Mesenchymal stem cell (in vitro differentiated cells and primary cell): Measurements from ENCODE around the gene PTPRN2.

Experiments used
- DNase-seq: peaks from one replicate; pipeline ENCODE4 v3.0.0-alpha.2; 2013
- H2AFZ ChIP-seq: one replicate; pipeline ENCODE4 v1.6.1; 2013; ENCODE audit warnings: low read depth, mild to moderate bottlenecking, control low read depth, inconsistent platforms, low read length, moderate library complexity
- H2AK5ac ChIP-seq: 2 replicates; pipeline ENCODE4 v1.6.1; 2013; ENCODE audit warnings: low read length, moderate library complexity, mild to moderate bottlenecking, inconsistent platforms; ENCODE audit not compliant: severe bottlenecking
- H2BK120ac ChIP-seq: one replicate; pipeline ENCODE4 v1.6.1; 2013; ENCODE audit warnings: low read depth, mild to moderate bottlenecking, inconsistent platforms, low read length, moderate library complexity
- H2BK12ac ChIP-seq, 2 experiments: one replicate each; pipeline ENCODE4 v1.6.1; 2013; ENCODE audit warnings: inconsistent platforms in 2 of 2, low read length in 2 of 2, mild to moderate bottlenecking in 2 of 2, moderate library complexity in 2 of 2, control low read depth in 1 of 2
- H2BK15ac ChIP-seq: one replicate; pipeline ENCODE4 v1.6.1; 2013; ENCODE audit warnings: mild to moderate bottlenecking, low read depth, inconsistent platforms; ENCODE audit not compliant: poor library complexity, severe bottlenecking
- H2BK5ac ChIP-seq: 2 replicates; pipeline ENCODE4 v1.6.1; 2013; ENCODE audit warnings: low read depth, mild to moderate bottlenecking, low read length, control low read depth, inconsistent platforms; ENCODE audit not compliant: poor library complexity, severe bottlenecking
- H3K14ac ChIP-seq, 2 experiments: one replicate each; pipeline ENCODE4 v1.6.1; 2013; ENCODE audit warnings: inconsistent platforms in 2 of 2, low read length in 2 of 2, control low read depth in 1 of 2, mild to moderate bottlenecking in 1 of 2, moderate library complexity in 1 of 2
- H3K18ac ChIP-seq, 2 experiments: one replicate each; pipeline ENCODE4 v1.6.1; 2013; ENCODE audit warnings: inconsistent platforms in 2 of 2, low read length in 2 of 2, control low read depth in 1 of 2, low read depth in 1 of 2, mild to moderate bottlenecking in 1 of 2
- H3K23ac ChIP-seq, 2 experiments: one replicate each; pipeline ENCODE4 v1.6.1; 2013; ENCODE audit warnings: inconsistent platforms in 2 of 2, low read length in 2 of 2, mild to moderate bottlenecking in 2 of 2, moderate library complexity in 2 of 2, control low read depth in 1 of 2
- H3K27ac ChIP-seq: 2 replicates; pipeline ENCODE4 v1.5.1; 2013; ENCODE audit warnings: mild to moderate bottlenecking, moderate library complexity, low read length, control low read depth, inconsistent platforms; ENCODE audit not compliant: poor library complexity, severe bottlenecking
- H3K27me3 ChIP-seq, 2 experiments: 2 replicates each; pipeline versions ENCODE4 v1.6.1 to v1.7.0; 2013; ENCODE audit warnings: low read length in 2 of 2, mild to moderate bottlenecking in 2 of 2, moderate library complexity in 2 of 2, control low read depth in 1 of 2, inconsistent platforms in 1 of 2; ENCODE audit not compliant: control insufficient read depth in 1 of 2, insufficient read depth in 1 of 2
- H3K36me3 ChIP-seq, 2 experiments: 2 replicates each; pipeline versions ENCODE4 v1.6.1 to v1.7.0; 2013; ENCODE audit warnings: low read length in 2 of 2, control low read depth in 1 of 2, inconsistent platforms in 1 of 2, low read depth in 1 of 2, mild to moderate bottlenecking in 1 of 2; ENCODE audit not compliant: insufficient read depth in 2 of 2, control insufficient read depth in 1 of 2
- H3K4ac ChIP-seq, 2 experiments: one replicate each; pipeline ENCODE4 v1.6.1; 2013; ENCODE audit warnings: inconsistent platforms in 2 of 2, low read length in 2 of 2, mild to moderate bottlenecking in 2 of 2, moderate library complexity in 2 of 2, control low read depth in 1 of 2, low read depth in 1 of 2
- H3K4me1 ChIP-seq: 2 replicates; pipeline ENCODE4 v1.6.1; 2013; ENCODE audit warnings: low read depth, low read length, control low read depth; ENCODE audit not compliant: control insufficient read depth, insufficient read depth
- H3K4me2 ChIP-seq: 2 replicates; pipeline ENCODE4 v1.6.1; 2013; ENCODE audit warnings: low read length, mild to moderate bottlenecking, inconsistent platforms; ENCODE audit not compliant: poor library complexity, severe bottlenecking
- H3K4me3 ChIP-seq, 2 experiments: 2 replicates each; pipeline versions ENCODE4 v1.5.1 to v1.7.0; 2013; ENCODE audit warnings: low read length in 2 of 2, mild to moderate bottlenecking in 2 of 2, control low read depth in 1 of 2, low read depth in 1 of 2; ENCODE audit not compliant: insufficient read depth in 1 of 2
- H3K79me1 ChIP-seq: replicated peaks from 2 replicates; pipeline ENCODE4 v1.6.1; 2013; ENCODE audit warnings: mild to moderate bottlenecking, control low read depth, low read length, inconsistent platforms; ENCODE audit not compliant: poor library complexity, severe bottlenecking
- H3K9ac ChIP-seq: 2 replicates; pipeline ENCODE4 v1.7.0; 2013; ENCODE audit warnings: mild to moderate bottlenecking, low read length, moderate library complexity
- H3K9me3 ChIP-seq: 2 replicates; pipeline ENCODE4 v1.7.0; 2013; ENCODE audit warnings: mild to moderate bottlenecking, low read length; ENCODE audit not compliant: control insufficient read depth
- H4K8ac ChIP-seq: one replicate; pipeline ENCODE4 v1.6.1; 2013; ENCODE audit warnings: inconsistent platforms, mild to moderate bottlenecking, low read length, moderate library complexity
- H4K91ac ChIP-seq: one replicate; pipeline ENCODE4 v1.6.1; 2013; ENCODE audit warnings: mild to moderate bottlenecking, low read length, inconsistent platforms
- WGBS: methylation state at CpG from one replicate; pipeline ENCODE4 v1.1.7; 2013; ENCODE audit warnings: mixed read lengths; 5-methylcytosine and 5-hydroxymethylcytosine counted together

Gene PTPRN2

DNA sequence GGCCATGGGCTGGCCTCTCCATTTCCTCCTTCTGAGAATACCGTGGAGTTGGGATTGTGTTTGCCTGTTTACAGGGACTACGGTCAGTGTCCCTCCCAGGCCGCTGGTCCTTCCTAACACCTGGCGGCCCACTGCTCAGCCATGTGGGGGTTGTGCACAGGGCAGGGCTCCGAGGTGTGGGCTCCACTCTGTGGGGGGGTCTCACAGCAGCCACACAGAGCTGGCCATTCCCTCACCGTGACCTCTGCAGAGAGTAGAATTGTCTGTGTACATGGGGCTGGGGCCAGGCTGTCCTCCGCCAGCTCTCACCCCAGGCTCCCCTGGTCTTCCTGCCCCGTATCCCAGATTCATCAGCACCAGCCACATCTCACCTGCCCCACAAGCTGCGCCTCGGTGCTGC lies 60.1 kb downstream of the PTPRN2 start:
- no peak overlapping the region for H3K9ac ChIP-seq
- no peak overlapping the region for H3K23ac ChIP-seq
- no peaks in the 10 kb centered on the region for H3K79me1 ChIP-seq
- no peak overlapping the region for H2BK5ac ChIP-seq
- H3K4me3 ChIP-seq = no peak overlapping the region
- H3K27ac ChIP-seq = no peak overlapping the region
- no peak overlapping the region for H2BK12ac ChIP-seq
- H3K27me3 ChIP-seq = peaks cover 0 to 2% of the 10 kb centered on the region in 2 experiments
- 77% methylated on average over 10 of the region's 10 CpGs for WGBS
- no peak overlapping the region for H2AK5ac ChIP-seq
- H3K36me3 ChIP-seq = no peaks in the 10 kb centered on the region
- DNase-seq = no peak
- H2BK15ac ChIP-seq = no peak overlapping the region
- H3K4ac ChIP-seq = no peak overlapping the region
- H2AFZ ChIP-seq = no peak overlapping the region
- peaks cover 4% of the 10 kb centered on the region for H3K9me3 ChIP-seq
- no peak overlapping the region for H4K91ac ChIP-seq
- no peak overlapping the region for H4K8ac ChIP-seq
- no peak overlapping the region for H3K4me2 ChIP-seq
- no peaks in the 10 kb centered on the region for H3K4me1 ChIP-seq
- no peak overlapping the region for H3K18ac ChIP-seq
- no peak overlapping the region for H2BK120ac ChIP-seq
- no peak overlapping the region for H3K14ac ChIP-seq

GRCh38 chr7:158527038-158527437 lies 60.6 kb downstream of the PTPRN2 start:
- peaks cover 0 to 2% of the 10 kb centered on the region in 2 experiments for H3K27me3 ChIP-seq
- H3K23ac ChIP-seq = no peak overlapping the region
- H3K14ac ChIP-seq = no peak overlapping the region
- no peak for DNase-seq
- no peak overlapping the region for H2AK5ac ChIP-seq
- no peak overlapping the region for H2BK120ac ChIP-seq
- H2BK5ac ChIP-seq = no peak overlapping the region
- no peak overlapping the region for H3K27ac ChIP-seq
- H3K4me2 ChIP-seq = no peak overlapping the region
- no peaks in the 10 kb centered on the region for H3K36me3 ChIP-seq
- H4K91ac ChIP-seq = no peak overlapping the region
- no peaks in the 10 kb centered on the region for H3K79me1 ChIP-seq
- H2BK12ac ChIP-seq = no peak overlapping the region
- H3K4me3 ChIP-seq = no peak overlapping the region
- no peak overlapping the region for H3K4ac ChIP-seq
- WGBS = 87% methylated on average over 18 of the region's 18 CpGs
- no peak overlapping the region for H2AFZ ChIP-seq
- H3K4me1 ChIP-seq = no peaks in the 10 kb centered on the region
- no peak overlapping the region for H3K9ac ChIP-seq
- no peak overlapping the region for H2BK15ac ChIP-seq
- no peak overlapping the region for H4K8ac ChIP-seq
- H3K18ac ChIP-seq = no peak overlapping the region
- peaks cover 6% of the 10 kb centered on the region for H3K9me3 ChIP-seq

GRCh38 chr7:158526531-158526930 lies 61.1 kb downstream of the PTPRN2 start:
- H3K4me2 ChIP-seq = no peak overlapping the region
- no peaks in the 10 kb centered on the region for H3K79me1 ChIP-seq
- H2BK12ac ChIP-seq = no peak overlapping the region
- peaks cover 6% of the 10 kb centered on the region for H3K9me3 ChIP-seq
- H3K4me1 ChIP-seq = no peaks in the 10 kb centered on the region
- H3K18ac ChIP-seq = no peak overlapping the region
- H3K4me3 ChIP-seq = no peak overlapping the region
- no peak overlapping the region for H2AFZ ChIP-seq
- no peak for DNase-seq
- H3K27ac ChIP-seq = no peak overlapping the region
- no peak overlapping the region for H3K4ac ChIP-seq
- no peak overlapping the region for H4K91ac ChIP-seq
- H3K23ac ChIP-seq = no peak overlapping the region
- H3K36me3 ChIP-seq = no peaks in the 10 kb centered on the region
- H2BK120ac ChIP-seq = no peak overlapping the region
- no peak overlapping the region for H2AK5ac ChIP-seq
- peaks cover 0 to 2% of the 10 kb centered on the region in 2 experiments for H3K27me3 ChIP-seq
- 88% methylated on average over 6 of the region's 9 CpGs for WGBS
- no peak overlapping the region for H3K14ac ChIP-seq
- no peak overlapping the region for H3K9ac ChIP-seq
- no peak overlapping the region for H2BK15ac ChIP-seq
- H2BK5ac ChIP-seq = no peak overlapping the region
- H4K8ac ChIP-seq = no peak overlapping the region

GRCh38 chr7:158525648-158526484 lies 61.8 kb downstream of the PTPRN2 start:
- H3K4me1 ChIP-seq = no peaks in the 10 kb centered on the region
- H3K79me1 ChIP-seq = no peaks in the 10 kb centered on the region
- no peak overlapping the region for H4K8ac ChIP-seq
- no peak overlapping the region for H3K23ac ChIP-seq
- no peak overlapping the region for H3K18ac ChIP-seq
- H2BK15ac ChIP-seq = no peak overlapping the region
- H3K27me3 ChIP-seq = peaks cover 0 to 2% of the 10 kb centered on the region in 2 experiments
- H2BK12ac ChIP-seq = no peak overlapping the region
- no peak overlapping the region for H3K4me2 ChIP-seq
- H3K9me3 ChIP-seq = peaks cover 6% of the 10 kb centered on the region
- H3K36me3 ChIP-seq = no peaks in the 10 kb centered on the region
- no peak overlapping the region for H3K27ac ChIP-seq
- DNase-seq = no peak
- H2BK120ac ChIP-seq = no peak overlapping the region
- H2BK5ac ChIP-seq = no peak overlapping the region
- WGBS = 89% methylated on average over 29 of the region's 29 CpGs
- no peak overlapping the region for H2AFZ ChIP-seq
- no peak overlapping the region for H3K4ac ChIP-seq
- no peak overlapping the region for H2AK5ac ChIP-seq
- H3K14ac ChIP-seq = no peak overlapping the region
- no peak overlapping the region for H3K9ac ChIP-seq
- no peak overlapping the region for H3K4me3 ChIP-seq
- no peak overlapping the region for H4K91ac ChIP-seq
